ENCODE results near the gene SGMS1.

DNA sequence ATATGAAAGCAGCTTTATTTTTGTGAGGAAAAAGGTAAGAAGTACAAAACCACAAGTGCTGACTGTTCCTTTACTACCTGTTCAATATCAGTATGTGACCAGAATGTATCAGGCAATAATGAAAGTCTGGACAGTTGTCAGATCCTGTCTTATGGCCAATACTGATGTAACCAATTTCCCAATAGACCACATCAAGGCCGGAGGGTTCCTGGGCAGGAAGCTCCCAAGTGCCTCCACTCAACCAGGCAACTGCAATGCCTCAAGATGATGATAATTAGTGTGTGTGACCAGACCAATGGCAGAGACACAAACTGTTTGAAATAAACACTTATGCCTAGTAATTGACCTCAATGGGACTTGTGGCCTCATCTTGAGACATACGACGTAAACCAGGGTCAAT is 223.1 kb downstream of the SGMS1 start:
- TF ChIP-seq, protein P1, sequence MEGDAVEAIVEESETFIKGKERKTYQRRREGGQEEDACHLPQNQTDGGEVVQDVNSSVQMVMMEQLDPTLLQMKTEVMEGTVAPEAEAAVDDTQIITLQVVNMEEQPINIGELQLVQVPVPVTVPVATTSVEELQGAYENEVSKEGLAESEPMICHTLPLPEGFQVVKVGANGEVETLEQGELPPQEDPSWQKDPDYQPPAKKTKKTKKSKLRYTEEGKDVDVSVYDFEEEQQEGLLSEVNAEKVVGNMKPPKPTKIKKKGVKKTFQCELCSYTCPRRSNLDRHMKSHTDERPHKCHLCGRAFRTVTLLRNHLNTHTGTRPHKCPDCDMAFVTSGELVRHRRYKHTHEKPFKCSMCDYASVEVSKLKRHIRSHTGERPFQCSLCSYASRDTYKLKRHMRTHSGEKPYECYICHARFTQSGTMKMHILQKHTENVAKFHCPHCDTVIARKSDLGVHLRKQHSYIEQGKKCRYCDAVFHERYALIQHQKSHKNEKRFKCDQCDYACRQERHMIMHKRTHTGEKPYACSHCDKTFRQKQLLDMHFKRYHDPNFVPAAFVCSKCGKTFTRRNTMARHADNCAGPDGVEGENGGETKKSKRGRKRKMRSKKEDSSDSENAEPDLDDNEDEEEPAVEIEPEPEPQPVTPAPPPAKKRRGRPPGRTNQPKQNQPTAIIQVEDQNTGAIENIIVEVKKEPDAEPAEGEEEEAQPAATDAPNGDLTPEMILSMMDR (IDR thresholded peaks at IDR 0.05; ENCODE audit: insufficient read depth, low read length, poor library complexity, severe bottlenecking): no peak
- no peak for TF ChIP-seq EZH2phosphoT487 (conservative IDR thresholded peaks at IDR 0.05; ENCODE audit: low read length)
